Activated CD8-positive, alpha-beta T cell treated with anti-CD3 and anti-CD28 coated beads, Interleukin-2, amount 10 ng/mL, durations not matched to agents 7 days and 5 days (primary cell): ENCODE measurements around the gene MACROD2. TPM values are rescaled to one million over a fixed set of nuclear protein-coding genes. Genes with fewer than 3 reads are reported as not detected.

Experiments
- ATAC-seq: fragments of 150-1000 bp; cut with Tn5 transposase; one replicate; pipeline ENCODE4 v1.10.0; 2021; ENCODE audit warnings: moderate library complexity
- CTCF ChIA-PET: fragments of 350-600 bp; sonication (Branson Sonifier 250); formaldehyde crosslinking; loops from one replicate; lab custom pipeline; 2021; ENCODE audit warnings: antibody characterized with exemption; lab: Charles Lee
- POLR2A ChIA-PET: fragments of 350-600 bp; sonication (Branson Sonifier 250); formaldehyde crosslinking; loops from one replicate; lab custom pipeline; 2021; ENCODE audit warnings: antibody characterized with exemption; lab: Charles Lee
- DNase-seq: peaks from one replicate; pipeline ENCODE4 v3.0.0-alpha.2; 2020
- H3K27ac Mint-ChIP-seq: one replicate; pipeline ENCODE4 v1.8.0; 2021; ENCODE audit warnings: mild to moderate bottlenecking, mixed read lengths
- H3K27me3 Mint-ChIP-seq: one replicate; pipeline ENCODE4 v1.8.0; 2021; ENCODE audit warnings: low read depth, mixed read lengths
- H3K36me3 Mint-ChIP-seq: one replicate; pipeline ENCODE4 v1.8.0; 2021; ENCODE audit warnings: low read depth, mixed read lengths
- H3K4me1 Mint-ChIP-seq: one replicate; pipeline ENCODE4 v1.8.0; 2021; ENCODE audit warnings: low read depth, mixed read lengths
- H3K4me3 Mint-ChIP-seq: one replicate; pipeline ENCODE4 v1.8.0; 2021; ENCODE audit warnings: mild to moderate bottlenecking, mixed read lengths
- H3K9me3 Mint-ChIP-seq: one replicate; pipeline ENCODE4 v1.8.0; 2022; ENCODE audit warnings: mixed read lengths; ENCODE audit not compliant: insufficient read depth
- total RNA-seq, 2 experiments: library from RNA; stranded (reverse); gene quantifications; one replicate each; pipeline ENCODE4 v1.2.3, GENCODE V29; 2021

Gene MACROD2
- total RNA-seq, 2 experiments from 2014 or later: 0.08 TPM; not detected in 1

DNA sequence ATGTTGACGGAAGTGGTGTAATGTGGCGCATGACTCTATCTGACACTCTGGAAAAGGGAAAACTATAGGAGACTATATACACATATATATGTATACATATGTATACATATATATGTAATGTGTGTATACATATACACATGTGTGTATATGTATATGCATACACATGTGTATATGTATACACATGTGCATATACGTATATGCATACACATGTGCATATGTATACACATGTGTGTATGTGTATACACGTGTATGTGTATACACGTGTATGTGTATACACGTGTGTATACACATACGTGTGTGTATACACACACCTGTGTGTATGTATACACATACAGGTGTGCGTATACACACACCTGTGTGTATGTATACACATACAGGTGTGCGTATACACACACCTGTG, 1025.5 kb downstream of the MACROD2 start:
- CTCF ChIA-PET: no interaction called here
- H3K4me1 Mint-ChIP-seq: no peaks in the 10 kb centered on the region
- no peak for ATAC-seq
- DNase-seq: no peak
- H3K27me3 Mint-ChIP-seq: no peaks in the 10 kb centered on the region
- H3K9me3 Mint-ChIP-seq: peaks cover 15% of the 10 kb centered on the region
- H3K27ac Mint-ChIP-seq: no peak overlapping the region
- POLR2A ChIA-PET: no interaction called here
- no peaks in the 10 kb centered on the region for H3K36me3 Mint-ChIP-seq
- H3K4me3 Mint-ChIP-seq: no peak overlapping the region

DNA sequence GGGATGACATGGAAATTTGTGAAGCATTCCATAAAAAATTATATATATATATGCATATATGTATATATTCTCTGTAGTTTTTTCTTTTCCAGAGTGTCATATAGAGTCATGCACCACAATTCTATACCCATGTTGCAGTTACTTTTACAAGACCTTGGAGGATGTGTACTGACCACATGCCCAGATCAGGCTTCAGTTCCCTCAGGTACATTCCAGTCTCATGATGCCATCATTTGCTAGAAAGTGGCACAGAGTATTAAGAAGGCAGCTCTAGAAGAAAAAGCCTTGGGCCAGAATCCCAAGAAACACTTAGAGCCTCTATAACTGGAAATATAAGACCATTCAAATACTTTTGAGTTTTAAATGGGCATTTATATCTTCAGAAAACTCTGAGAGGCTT, 1027.6 kb downstream of the MACROD2 start:
- H3K36me3 Mint-ChIP-seq: no peaks in the 10 kb centered on the region
- H3K27ac Mint-ChIP-seq: no peak overlapping the region
- ChIA-PET CTCF (no interaction called here), POLR2A (no interaction called here)
- H3K9me3 Mint-ChIP-seq: peaks cover 10% of the 10 kb centered on the region
- ATAC-seq (no peak), DNase-seq (no peak)
- H3K4me3 Mint-ChIP-seq: no peak overlapping the region
- H3K4me1 Mint-ChIP-seq: no peaks in the 10 kb centered on the region
- no peaks in the 10 kb centered on the region for H3K27me3 Mint-ChIP-seq

GRCh38 chr20:15026759-15027158, 1031.4 kb downstream of the MACROD2 start:
- H3K4me3 Mint-ChIP-seq: no peak overlapping the region
- peaks cover 3% of the 10 kb centered on the region for H3K9me3 Mint-ChIP-seq
- no peaks in the 10 kb centered on the region for H3K4me1 Mint-ChIP-seq
- no peak overlapping the region for H3K27ac Mint-ChIP-seq
- POLR2A ChIA-PET: no interaction called here
- CTCF ChIA-PET: no interaction called here
- no peak for ATAC-seq
- no peaks in the 10 kb centered on the region for H3K27me3 Mint-ChIP-seq
- no peaks in the 10 kb centered on the region for H3K36me3 Mint-ChIP-seq
- DNase-seq: no peak

GRCh38 chr20:15030826-15031225, 1035.5 kb downstream of the MACROD2 start:
- Mint-ChIP-seq H3K4me1 (no peaks in the 10 kb centered on the region), H3K36me3 (no peaks in the 10 kb centered on the region), H3K27me3 (no peaks in the 10 kb centered on the region), H3K9me3 (no peaks in the 10 kb centered on the region), H3K4me3 (no peak overlapping the region), H3K27ac (no peak overlapping the region)
- ATAC-seq: no peak
- ChIA-PET CTCF (no interaction called here), POLR2A (no interaction called here)
- DNase-seq: no peak

GRCh38 chr20:15031546-15032351, 1036.4 kb downstream of the MACROD2 start:
- ATAC-seq (no peak), DNase-seq (no peak)
- H3K9me3 Mint-ChIP-seq: no peaks in the 10 kb centered on the region
- H3K27ac Mint-ChIP-seq: no peak overlapping the region
- H3K27me3 Mint-ChIP-seq: no peaks in the 10 kb centered on the region
- no peak overlapping the region for H3K4me3 Mint-ChIP-seq
- H3K36me3 Mint-ChIP-seq: no peaks in the 10 kb centered on the region
- CTCF ChIA-PET: no interaction called here
- H3K4me1 Mint-ChIP-seq: no peaks in the 10 kb centered on the region
- POLR2A ChIA-PET: no interaction called here

GRCh38 chr20:15032352-15032622, 1037.0 kb downstream of the MACROD2 start:
- Mint-ChIP-seq H3K4me1 (no peaks in the 10 kb centered on the region), H3K27me3 (no peaks in the 10 kb centered on the region), H3K27ac (no peak overlapping the region), H3K9me3 (no peaks in the 10 kb centered on the region), H3K36me3 (no peaks in the 10 kb centered on the region), H3K4me3 (no peak overlapping the region)
- POLR2A ChIA-PET: no interaction called here
- CTCF ChIA-PET: no interaction called here
- DNase-seq (no peak), ATAC-seq (no peak)

DNA sequence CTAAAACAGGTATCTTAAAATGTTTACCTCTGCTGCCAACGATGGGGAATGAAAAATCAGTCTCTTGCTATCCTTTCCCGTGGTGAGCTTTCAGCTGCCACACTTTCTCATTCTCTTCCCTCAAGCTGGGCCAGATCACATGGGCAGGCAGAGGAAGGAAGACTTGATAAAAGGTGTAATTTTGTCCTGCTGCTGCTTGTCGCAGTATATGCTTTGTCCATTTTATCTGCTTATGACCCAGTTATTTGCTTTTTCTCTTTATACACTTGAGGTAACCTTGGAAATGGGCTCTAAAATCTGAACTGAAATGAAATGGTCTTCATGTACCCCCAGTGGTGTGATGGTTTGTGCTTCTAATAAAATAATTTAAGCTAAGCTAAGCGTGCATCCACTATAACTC, 1038.0 kb downstream of the MACROD2 start:
- no peaks in the 10 kb centered on the region for H3K9me3 Mint-ChIP-seq
- POLR2A ChIA-PET: no interaction called here
- CTCF ChIA-PET: no interaction called here
- no peak for DNase-seq
- no peaks in the 10 kb centered on the region for H3K36me3 Mint-ChIP-seq
- ATAC-seq: no peak
- no peaks in the 10 kb centered on the region for H3K27me3 Mint-ChIP-seq
- no peak overlapping the region for H3K27ac Mint-ChIP-seq
- H3K4me3 Mint-ChIP-seq: no peak overlapping the region
- H3K4me1 Mint-ChIP-seq: no peaks in the 10 kb centered on the region

DNA sequence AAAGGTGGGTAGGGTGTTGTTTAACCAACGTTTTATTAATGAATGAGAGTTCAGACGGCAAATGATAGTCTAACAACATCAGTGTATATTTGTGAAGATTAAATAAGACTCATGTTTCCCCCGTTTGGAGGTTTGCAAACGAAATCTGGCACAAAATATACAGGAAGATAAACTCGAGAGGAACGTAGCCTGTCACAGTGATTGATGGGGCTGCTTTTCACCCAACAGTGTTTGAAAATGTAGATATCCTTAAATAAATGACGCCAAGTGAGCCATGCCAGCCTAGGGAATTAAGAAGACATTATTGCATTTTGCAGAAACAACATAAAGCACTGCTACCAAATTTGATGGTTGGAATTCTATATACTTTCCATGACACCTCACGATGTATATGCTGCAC, 1038.6 kb downstream of the MACROD2 start:
- Mint-ChIP-seq H3K27ac (no peak overlapping the region), H3K9me3 (no peaks in the 10 kb centered on the region), H3K27me3 (no peaks in the 10 kb centered on the region), H3K36me3 (no peaks in the 10 kb centered on the region), H3K4me3 (no peak overlapping the region), H3K4me1 (no peaks in the 10 kb centered on the region)
- DNase-seq: no peak
- ChIA-PET POLR2A (no interaction called here), CTCF (no interaction called here)
- ATAC-seq: no peak

DNA sequence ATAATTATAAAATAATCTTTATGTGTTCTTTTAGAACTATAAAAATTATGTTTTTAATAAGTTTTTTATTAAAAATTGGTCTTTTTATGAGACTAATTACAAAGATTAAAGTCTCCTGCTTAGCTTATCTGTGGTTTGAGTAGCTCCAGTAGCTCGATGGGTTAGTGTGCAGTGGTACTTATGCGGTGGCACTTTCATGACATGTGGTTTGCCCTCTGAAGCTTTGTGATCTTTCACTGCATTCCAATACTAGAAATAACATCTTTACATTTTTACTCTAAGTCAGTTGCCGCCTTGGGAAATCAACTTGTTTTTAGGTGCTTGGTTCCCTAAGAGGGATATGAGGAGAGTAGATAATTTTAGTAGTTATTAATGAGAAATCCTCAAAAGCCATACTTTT, 1041.6 kb downstream of the MACROD2 start:
- Mint-ChIP-seq H3K9me3 (no peaks in the 10 kb centered on the region), H3K4me1 (no peaks in the 10 kb centered on the region)
- ATAC-seq: no peak

DNA sequence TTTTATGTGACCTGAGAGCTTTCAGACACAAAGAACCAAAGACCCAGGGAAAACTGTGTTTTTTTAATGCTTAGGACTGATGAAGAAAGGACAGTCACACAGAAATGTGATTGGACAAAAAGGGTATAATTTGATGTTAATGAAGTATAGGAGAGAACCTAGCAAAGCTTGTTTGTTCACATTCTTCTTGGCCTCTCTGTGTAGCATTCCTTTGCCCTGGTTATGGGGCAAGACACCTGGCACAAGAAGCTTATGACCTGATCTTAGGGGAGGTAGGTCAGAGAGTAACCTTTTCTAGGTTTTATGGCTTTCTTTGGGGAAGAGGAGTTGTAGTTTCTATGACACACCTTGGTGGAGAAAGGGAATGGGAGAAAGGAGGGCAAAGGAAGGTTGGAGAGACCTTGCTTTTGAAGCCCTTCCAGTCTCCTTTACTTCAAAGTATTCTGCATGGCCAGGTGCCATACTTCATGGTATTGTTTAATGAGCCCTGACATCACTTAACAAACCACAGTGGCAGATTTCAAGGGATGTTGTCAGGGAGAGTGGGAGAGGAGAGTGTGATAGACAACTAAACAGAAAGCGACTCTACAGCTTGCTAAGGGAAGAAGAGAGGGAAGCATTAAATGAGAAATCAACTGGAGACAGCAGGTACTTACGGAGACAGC, 1043.9 kb downstream of the MACROD2 start:
- no peak overlapping the region for H3K4me3 Mint-ChIP-seq
- H3K27ac Mint-ChIP-seq: no peak overlapping the region
- CTCF ChIA-PET: no interaction called here
- H3K27me3 Mint-ChIP-seq: no peaks in the 10 kb centered on the region
- POLR2A ChIA-PET: no interaction called here
- ATAC-seq (no peak), DNase-seq (no peak)
- H3K9me3 Mint-ChIP-seq: peaks cover 4% of the 10 kb centered on the region
- no peaks in the 10 kb centered on the region for H3K36me3 Mint-ChIP-seq
- H3K4me1 Mint-ChIP-seq: no peaks in the 10 kb centered on the region

More for the DNA sequence above, 1041.6 kb downstream of the MACROD2 start:
- no peak overlapping the region for H3K4me3 Mint-ChIP-seq
- no peaks in the 10 kb centered on the region for H3K36me3 Mint-ChIP-seq
- H3K27ac Mint-ChIP-seq: no peak overlapping the region
- no peak for DNase-seq
- CTCF ChIA-PET: no interaction called here
- H3K27me3 Mint-ChIP-seq: no peaks in the 10 kb centered on the region
- POLR2A ChIA-PET: no interaction called here

- ATAC-seq (no peak), DNase-seq (no peak)
- Mint-ChIP-seq H3K9me3 (peaks cover 4% of the 10 kb centered on the region), H3K27me3 (no peaks in the 10 kb centered on the region), H3K4me3 (no peak overlapping the region), H3K27ac (no peak overlapping the region), H3K4me1 (no peaks in the 10 kb centered on the region), H3K36me3 (no peaks in the 10 kb centered on the region)
- CTCF ChIA-PET: no interaction called here
- POLR2A ChIA-PET: no interaction called here
Observed at GRCh38 chr20:15042723-15043122, 1047.4 kb downstream of the MACROD2 start.

DNA sequence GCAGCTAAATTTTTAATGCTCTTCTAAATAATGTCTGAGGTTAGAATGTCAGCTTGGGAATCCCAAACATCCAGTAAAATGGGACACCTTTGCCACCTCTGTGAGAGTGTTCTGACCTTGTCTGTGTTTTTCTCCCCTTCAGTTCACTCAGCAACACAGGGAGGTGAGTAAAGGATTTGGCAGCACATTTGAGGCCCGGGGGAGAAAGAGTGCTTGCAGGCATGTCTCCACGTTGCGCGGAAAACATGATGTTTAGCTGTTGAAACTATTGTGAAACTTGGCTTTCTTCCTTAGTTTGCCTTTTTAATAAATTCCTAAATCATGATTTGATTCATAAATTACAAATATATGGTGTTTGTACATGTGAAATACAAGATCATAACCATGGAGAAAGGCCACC, 1049.9 kb downstream of the MACROD2 start:
- ATAC-seq (no peak), DNase-seq (no peak)
- ChIA-PET POLR2A (no interaction called here), CTCF (no interaction called here)
- no peaks in the 10 kb centered on the region for H3K36me3 Mint-ChIP-seq
- H3K4me1 Mint-ChIP-seq: no peaks in the 10 kb centered on the region
- no peaks in the 10 kb centered on the region for H3K27me3 Mint-ChIP-seq
- H3K27ac Mint-ChIP-seq: no peak overlapping the region
- peaks cover 4% of the 10 kb centered on the region for H3K9me3 Mint-ChIP-seq
- no peak overlapping the region for H3K4me3 Mint-ChIP-seq
